Mucosa of gallbladder (tissue), 1 donor: ENCODE data around the gene GPAT3. TPM values are rescaled to one million over a fixed set of nuclear protein-coding genes. Genes with fewer than 3 reads are reported as not detected.
"Not testable (repeated sequence)": the region's sequence is repeated elsewhere in the genome, so short reads cannot be mapped to it uniquely, and the experiment has no call there.

Experiments
- DNase-seq: peaks from one replicate; pipeline ENCODE4 v3.0.0-alpha.2; 2020; ENCODE audit warnings: low spot score
- total RNA-seq: library from RNA; stranded (reverse); gene quantifications from one replicate; pipeline ENCODE4 v1.2.1, GENCODE V29; 2021
- donor health status: DM: no; HTN: no; CAD: no.

GPAT3 gene
- total RNA-seq, 1 donor from 2014 or later, result 11.2 TPM

DNA sequence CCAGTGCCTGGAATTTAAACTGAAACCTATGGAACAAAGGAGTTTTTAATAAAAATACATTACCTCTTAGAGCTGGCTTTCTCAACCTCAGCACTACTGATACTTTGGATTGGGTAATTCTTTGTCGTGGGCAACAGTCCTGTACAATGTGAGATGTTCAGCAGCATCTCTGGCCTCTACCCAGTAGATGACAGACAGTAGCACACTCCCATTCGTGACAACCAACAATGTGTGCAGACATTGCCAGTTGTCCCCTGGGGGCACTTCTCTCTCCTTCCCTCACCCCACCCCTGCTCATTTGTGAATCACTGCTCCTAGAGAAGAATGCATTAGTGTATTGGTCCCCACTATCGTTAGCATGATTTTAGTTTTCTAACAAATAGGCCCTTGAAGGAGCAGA is 16.2 kb downstream of the GPAT3 start:
- DNase-seq, result no peak

DNA sequence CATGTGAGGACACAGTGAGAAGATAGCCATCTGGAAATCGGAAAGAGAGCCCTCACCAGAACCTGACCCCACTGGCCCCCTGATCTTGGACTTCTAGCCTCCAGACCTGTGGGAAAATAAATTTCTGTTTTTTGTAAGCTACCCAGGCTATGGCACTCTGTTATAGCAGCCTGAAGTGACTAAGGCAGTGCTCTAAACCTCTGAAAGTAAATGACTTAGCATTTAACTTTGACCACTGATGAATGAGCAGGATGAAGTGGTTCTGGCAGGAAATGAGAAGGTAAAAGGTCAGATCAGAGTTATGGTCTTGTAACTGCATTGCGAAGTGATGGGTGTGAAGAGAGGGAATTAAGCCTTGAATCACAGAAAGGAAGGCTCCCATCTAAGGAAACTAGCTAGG is 17.0 kb downstream of the GPAT3 start:
- DNase-seq, result no peak

DNA sequence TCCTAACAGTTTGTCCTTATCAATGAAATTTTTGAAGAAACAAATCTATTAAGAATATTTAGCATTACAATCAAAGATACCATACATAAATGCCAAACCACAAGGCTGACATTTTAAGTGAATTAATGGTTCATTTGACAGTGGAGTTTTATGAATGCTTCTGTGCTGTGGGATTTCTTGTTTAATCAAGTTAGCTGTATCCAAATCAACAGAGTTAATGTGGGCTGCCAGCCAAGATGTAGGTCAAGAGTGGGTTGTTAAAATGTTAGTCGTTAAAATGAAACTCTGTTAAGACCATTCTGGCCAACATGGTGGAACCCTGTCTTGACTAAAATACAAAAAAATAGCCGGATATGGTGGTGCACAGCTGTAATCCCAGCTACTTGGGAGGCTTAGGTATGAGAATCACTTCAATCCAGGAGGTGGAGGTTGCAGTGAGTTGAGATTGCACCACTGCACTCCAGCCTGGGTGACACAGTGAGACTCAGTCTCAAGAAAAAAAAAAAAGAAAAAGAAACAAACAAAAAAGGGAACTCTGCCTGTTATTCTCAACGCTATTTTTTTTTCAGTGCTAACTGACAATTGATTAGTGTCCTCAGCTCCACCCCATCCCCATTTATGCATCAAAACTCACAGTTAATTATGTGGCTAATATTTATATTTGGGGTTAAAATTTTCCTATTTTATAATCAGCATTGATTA is 20.2 kb downstream of the GPAT3 start:
- no peak for DNase-seq

GRCh38 chr4:83556816-83557215 is 20.9 kb downstream of the GPAT3 start:
- no peak for DNase-seq

DNA sequence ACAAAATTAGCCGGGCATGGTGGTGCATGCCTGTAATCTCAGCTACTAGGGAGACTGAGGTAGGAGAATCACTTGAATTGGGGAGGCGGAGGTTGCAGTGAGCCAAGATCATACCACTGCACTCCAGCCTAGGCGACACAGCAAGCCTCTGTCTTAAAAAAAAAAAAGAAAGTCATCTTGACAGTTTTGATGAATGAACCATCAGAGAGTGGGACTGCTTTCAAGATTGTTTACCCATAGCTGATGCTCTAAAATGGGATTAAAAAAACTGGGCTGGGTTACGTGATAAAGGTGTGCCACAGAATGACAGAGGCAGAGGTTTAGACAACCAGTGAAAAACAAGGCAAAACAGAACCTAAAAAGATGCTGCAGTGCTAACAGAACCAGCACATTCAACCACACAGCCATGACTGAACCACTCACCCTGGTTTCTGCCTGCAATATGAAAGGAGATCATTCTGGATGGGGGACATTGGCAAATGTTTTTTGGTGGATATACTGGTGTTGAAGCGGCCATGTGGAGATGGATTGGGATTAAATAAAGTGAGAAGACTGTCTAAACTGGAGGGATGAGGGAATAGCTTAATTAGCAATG is 22.2 kb downstream of the GPAT3 start:
- no peak for DNase-seq

GRCh38 chr4:83558680-83559079 is 22.8 kb downstream of the GPAT3 start:
- DNase-seq, result no peak

GRCh38 chr4:83560523-83560922 is 24.6 kb downstream of the GPAT3 start:
- no peak for DNase-seq

DNA sequence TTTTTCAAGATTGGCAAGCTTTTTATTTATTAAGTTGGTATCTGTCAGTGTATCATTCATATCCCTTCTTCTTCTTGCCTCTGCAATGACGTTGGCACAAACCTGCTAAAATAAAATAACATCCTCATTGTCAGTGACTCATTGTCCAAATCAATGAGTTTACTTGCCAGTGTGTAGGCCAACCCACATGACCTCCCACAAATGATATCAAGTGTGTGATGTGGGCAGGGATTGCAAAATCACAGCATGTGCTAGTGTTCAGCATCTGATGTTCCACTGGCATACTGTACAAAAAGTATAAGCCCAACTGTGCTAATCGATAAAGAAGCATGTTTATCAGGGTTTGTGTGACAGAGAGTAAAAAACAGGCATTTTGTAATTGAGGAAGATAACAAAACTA is 25.5 kb downstream of the GPAT3 start:
- peak; percentile 84 for DNase-seq

DNA sequence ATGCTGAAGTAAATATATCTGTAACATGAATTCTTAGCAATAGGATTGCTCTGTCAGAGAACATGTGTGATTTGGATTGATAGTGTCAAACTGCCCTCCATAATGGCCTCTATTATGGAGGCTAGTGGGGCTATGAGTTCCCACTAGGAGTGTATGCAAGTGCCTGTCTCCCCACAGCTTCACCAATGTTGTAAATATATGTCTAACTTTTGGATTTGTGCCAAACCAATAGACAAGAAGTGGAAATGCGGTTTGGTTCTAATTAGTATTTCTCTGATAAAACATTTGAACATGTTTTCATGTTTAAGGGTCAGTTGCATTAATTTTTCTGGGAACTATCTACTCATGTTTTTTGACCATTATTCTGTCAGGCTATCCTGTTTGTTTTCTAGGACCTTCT is 28.1 kb downstream of the GPAT3 start:
- DNase-seq, result no peak

DNA sequence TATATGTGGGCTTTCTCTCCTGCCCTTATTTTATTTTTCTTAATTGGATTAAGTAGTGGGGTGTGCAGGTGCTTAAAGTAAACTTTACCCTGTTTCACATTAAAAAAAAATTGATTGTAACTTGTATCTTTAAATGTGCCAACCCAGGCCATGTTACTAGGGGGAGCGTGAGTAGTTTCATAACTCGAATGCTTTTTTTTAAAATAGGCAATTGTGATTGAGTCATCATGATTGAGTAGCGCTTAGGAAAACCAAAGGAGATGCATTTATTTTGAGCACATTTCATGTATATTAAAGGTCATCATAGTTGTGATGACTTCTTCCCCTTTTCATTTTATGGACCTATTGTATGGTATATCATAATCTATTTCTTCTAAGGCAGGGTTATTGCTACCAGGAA is 32.2 kb downstream of the GPAT3 start:
- no peak for DNase-seq

GRCh38 chr4:83569429-83569828 is 33.5 kb downstream of the GPAT3 start:
- DNase-seq, result no peak

DNA sequence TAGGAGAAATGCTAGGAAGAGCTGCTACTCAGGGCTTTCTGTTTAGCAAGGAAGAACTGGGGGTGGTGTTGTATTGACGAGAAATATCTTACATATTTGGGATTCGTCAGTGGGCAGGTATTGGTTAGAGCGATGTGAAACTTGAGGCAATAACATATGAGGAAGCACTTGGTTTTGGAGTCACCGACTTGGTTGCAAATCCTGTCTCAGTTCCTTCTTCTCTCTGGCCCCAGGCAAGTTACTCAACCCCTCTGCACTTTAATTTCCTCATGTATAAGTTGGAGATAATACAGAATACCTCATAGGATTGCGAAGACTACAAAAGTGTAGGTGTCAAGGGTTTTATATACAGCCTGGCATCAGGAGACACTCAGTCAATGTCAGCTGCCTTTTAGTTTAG is 34.1 kb downstream of the GPAT3 start:
- no peak for DNase-seq

GRCh38 chr4:83572848-83573247 is 36.9 kb downstream of the GPAT3 start:
- DNase-seq, result no peak

DNA sequence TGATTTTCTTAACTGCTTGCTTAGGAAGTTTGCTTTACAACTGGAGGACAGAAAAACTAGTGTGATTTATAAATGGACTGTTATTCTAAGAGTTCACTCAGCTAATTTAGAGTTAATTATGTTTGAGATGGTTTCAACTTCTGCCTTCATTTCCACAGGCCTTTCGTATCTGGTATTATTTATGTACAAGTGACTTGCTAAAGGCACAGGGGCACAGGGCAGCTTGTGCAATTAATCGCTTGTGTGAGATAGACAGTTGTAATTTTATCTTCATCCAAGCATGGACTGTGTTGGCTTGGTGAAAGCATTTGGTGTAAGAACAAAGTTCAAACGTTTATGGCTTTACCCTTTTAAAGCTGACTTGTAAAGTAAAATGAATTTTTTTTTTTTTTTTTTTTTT is 38.3 kb downstream of the GPAT3 start:
- DNase-seq, result no peak

DNA sequence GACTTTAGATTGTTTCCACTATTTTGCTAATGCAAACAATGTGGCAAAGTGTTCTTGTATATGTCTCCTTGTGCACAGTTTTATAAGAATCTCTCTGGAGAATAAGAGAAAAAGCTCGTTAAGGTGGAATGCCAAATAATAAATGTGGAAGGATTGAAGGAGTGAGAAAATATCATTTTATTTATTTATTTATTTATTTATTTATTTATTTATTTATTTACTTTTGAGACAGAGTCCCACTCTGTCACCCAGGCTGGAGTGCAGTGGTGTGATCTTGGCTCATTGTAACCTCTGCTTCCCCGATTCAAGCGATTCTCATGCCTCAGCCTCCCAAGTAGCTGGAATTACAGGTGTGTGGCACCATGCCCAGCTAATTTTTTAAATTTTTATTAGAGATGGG is 40.3 kb downstream of the GPAT3 start:
- DNase-seq, result not testable (repeated sequence)

DNA sequence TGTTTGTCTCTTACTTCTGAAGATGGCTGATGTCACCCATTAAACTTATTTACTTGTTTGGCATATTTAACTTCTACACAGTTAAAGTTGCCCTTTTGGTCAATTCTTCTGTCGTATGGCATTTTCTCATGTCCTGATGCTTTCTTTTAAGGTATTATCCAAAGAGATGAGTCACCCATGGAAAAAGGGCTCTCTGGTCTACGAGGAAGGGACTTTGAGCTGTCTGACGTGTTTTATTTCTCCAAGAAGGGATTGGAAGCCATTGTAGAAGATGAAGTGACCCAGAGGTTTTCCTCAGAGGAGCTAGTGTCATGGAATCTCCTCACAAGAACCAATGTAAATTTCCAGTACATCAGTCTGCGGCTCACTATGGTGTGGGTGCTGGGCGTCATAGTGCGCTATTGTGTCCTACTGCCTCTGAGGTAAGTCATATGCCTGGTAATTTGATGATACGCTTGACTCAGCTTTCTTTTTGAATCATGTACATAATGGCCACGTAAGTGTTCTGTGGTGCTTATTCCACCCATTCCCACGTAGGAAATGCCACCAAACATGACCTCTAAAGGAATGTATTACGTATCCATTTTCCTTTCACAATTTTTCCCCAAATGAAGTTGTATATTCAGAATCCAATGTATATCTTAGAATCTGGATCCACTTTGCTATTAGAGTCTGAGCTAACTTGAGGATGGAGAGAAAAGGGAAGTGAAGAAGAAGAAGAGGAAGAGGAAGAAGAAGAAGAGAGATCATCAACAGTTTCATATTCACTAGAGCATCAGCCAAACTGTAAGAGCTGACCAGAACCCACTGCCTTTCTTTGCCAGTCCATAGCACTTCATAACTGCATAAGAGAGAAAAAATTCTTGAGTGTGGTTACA is 45.7 kb downstream of the GPAT3 start:
- DNase-seq, result no peak

DNA sequence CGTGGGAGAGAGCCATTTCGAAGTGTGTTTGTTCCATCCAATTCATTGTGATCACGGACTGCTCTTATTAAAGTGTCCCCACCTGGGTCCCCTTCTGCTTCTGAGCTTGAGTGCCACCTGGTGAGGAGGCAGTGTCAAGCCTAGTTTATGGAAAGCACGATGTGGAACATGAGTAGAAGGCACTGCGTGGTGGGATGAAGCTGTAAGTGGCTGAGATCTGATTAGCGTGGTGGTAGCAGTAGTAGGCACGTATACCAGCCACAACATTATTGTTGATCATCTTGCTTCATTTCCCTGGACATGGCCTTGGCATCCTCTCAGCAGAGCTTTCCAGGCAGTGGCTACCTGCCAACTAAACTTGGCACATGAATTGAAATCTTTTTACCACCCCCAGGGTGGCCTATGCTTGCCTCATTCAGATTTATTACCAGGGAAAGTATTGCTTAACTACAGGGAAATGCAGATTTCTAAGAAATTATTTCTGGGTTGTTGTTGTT is 46.4 kb downstream of the GPAT3 start:
- DNase-seq, result peak; percentile 63

GRCh38 chr4:83585982-83586508 is 50.1 kb downstream of the GPAT3 start:
- DNase-seq, result no peak

DNA sequence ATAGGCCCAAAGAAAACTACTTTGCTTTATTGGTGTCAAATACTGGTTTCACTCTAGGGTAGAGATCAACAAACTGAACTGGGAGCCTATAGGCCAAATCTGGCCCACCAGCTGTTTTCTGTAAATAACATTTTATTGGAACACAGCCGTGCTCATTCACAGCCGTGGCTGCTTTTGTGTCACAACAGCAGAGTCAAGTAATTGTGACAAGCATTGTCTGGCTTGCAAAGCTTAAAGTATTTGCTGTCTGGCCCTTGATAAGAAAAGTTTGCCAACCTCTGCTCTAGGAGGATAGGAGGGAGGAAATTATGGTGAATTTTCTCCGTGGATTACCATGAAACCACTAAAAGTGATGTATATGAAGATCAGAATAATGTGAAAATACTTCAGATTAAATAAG is 53.4 kb downstream of the GPAT3 start:
- DNase-seq, result no peak

GRCh38 chr4:83591056-83591455 is 55.1 kb downstream of the GPAT3 start:
- DNase-seq, result no peak

DNA sequence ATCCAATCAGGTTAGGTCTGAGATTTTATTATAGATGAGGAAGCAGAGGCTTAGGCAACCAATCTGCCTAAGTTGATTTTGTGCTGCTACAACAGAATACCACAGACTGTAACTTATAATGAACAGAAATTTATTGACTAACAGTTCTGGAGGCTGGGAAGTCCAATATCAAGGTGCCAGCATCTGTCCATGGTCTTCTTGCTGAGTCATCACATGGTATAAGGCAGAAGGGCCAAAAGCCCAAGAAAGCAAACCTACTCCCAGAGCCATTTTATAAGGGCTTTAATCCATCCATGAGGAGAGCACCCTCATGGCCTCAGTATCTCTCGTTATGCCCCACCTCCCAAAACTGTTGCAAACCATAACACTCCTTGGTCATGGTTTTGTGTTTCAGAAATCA is 55.8 kb downstream of the GPAT3 start:
- no peak for DNase-seq

GRCh38 chr4:83599183-83599582 is 63.3 kb downstream of the GPAT3 start:
- no peak for DNase-seq
